Sigmoid colon (tissue), 4 donors: Measurements from ENCODE around the gene CXCL6.

Source experiments
- EP300 ChIP-seq, 4 donors: sonication (generic); formaldehyde crosslinking; IDR thresholded peaks; one replicate each; pipeline ENCODE4 v1.6.1; 2017; ENCODE audit warnings: antibody characterized with exemption in 4 of 4
- POLR2A ChIP-seq, 2 donors: fragments of 450-650 bp; IDR thresholded peaks; one replicate each; pipeline ENCODE4 v1.6.1; 2016; ENCODE audit warnings: antibody characterized with exemption in 2 of 2, mild to moderate bottlenecking in 2 of 2, moderate library complexity in 2 of 2
- POLR2AphosphoS5 ChIP-seq, 4 donors: sonication (generic); formaldehyde crosslinking; IDR thresholded peaks; one replicate each; pipeline ENCODE4 v1.6.1; 2017; ENCODE audit warnings: antibody characterized with exemption in 4 of 4
- TF ChIP-seq, protein P1 (sequence below), 4 experiments: fragments of 450-650 bp in 3 of 4; fragments of 200-600 bp in 1 of 4; IDR thresholded peaks; one replicate each; pipeline ENCODE4 v1.5.1; 2016 to 2019; ENCODE audit warnings: antibody characterized with exemption in 4 of 4, mild to moderate bottlenecking in 3 of 4, moderate library complexity in 2 of 4

DNA sequence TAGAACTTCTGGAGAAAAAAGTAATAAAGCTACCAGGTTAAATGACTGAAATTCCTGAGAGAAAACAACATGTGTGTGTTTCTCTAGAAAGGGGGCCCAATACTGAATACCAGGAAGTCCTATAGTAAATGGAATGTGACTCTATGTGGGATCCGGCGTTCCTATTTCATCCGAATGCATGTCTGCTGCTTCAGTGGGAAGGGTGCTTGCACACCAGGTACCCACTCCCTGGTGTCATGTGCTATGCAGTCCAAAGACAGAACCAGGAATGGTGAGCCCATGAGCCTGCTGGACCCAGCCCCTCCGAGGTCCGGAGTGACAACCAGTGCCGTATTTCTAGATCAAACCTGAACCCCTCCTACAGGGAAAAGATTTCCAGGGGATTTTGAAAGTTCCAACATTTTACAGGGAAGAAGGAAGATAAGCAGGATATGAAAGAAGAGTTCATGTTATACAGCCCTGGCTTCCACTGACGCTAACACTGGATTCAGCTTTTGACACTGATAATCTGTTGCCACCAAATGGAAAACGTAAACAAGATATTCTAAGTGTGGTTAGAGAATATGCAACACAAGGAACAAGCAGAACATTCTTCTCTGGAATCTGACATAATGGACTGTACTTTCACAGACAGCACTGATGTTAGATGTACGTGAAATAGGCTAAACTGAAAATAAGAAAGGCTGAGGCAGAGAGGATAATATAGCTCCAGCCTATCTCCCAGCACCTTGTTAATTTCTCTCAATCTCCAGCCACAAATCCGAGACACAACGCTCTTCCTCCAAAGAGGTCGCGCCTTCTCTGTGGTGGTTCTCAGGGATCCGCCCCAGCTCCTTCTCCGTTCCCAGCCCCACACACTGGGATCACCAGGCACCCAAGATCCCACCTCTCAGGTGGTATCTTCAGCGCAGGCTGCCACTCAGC, 32.0 kb downstream of the CXCL6 start:
- no peak for TF ChIP-seq POLR2AphosphoS5 (IDR thresholded peaks at IDR 0.05)
- no peak for TF ChIP-seq POLR2A (IDR thresholded peaks at IDR 0.05)
- TF ChIP-seq, protein P1, sequence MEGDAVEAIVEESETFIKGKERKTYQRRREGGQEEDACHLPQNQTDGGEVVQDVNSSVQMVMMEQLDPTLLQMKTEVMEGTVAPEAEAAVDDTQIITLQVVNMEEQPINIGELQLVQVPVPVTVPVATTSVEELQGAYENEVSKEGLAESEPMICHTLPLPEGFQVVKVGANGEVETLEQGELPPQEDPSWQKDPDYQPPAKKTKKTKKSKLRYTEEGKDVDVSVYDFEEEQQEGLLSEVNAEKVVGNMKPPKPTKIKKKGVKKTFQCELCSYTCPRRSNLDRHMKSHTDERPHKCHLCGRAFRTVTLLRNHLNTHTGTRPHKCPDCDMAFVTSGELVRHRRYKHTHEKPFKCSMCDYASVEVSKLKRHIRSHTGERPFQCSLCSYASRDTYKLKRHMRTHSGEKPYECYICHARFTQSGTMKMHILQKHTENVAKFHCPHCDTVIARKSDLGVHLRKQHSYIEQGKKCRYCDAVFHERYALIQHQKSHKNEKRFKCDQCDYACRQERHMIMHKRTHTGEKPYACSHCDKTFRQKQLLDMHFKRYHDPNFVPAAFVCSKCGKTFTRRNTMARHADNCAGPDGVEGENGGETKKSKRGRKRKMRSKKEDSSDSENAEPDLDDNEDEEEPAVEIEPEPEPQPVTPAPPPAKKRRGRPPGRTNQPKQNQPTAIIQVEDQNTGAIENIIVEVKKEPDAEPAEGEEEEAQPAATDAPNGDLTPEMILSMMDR (IDR thresholded peaks at IDR 0.05): no peak
- TF ChIP-seq EP300 (IDR thresholded peaks at IDR 0.05): no peak
